NCI-H1092 treated with DMSO at 0.1 percent for 48 hours (cell line): ENCODE results near the gene SLC17A5.
A peak's percentile ranks its signal among the peaks of the same experiment; 100 is the strongest.
"Not testable (repeated sequence)": the region's sequence is repeated elsewhere in the genome, so short reads cannot be mapped to it uniquely, and the experiment has no call there.

Source experiments
- DNase-seq: peaks from one replicate; lab custom pipeline; 2025; lab: John Stamatoyannopoulos, UW

Gene SLC17A5

GRCh38 chr6:73653571-73654424 lies at the start of gene SLC17A5:
TSS of gene SLC17A5 (minus strand) at chr6:73653992. CDS start at chr6:73653886, 106 bp downstream.
- peak; percentile 89 for DNase-seq

GRCh38 chr6:73703466-73703865 lies 49.7 kb upstream of the SLC17A5 start:
- no peak for DNase-seq

- DNase-seq = no peak
Measured at GRCh38 chr6:73702444-73702843, 48.7 kb upstream of the SLC17A5 start.

GRCh38 chr6:73699676-73700459 lies 46.1 kb upstream of the SLC17A5 start:
- DNase-seq = no peak

GRCh38 chr6:73696966-73697655 lies 43.3 kb upstream of the SLC17A5 start:
- no peak for DNase-seq

GRCh38 chr6:73695619-73696421 lies 42.0 kb upstream of the SLC17A5 start, which contains the start of gene CD109:
TSS of gene CD109 (plus strand) at chr6:73696203. CDS start at chr6:73696216, 13 bp downstream.
- peak; percentile 16 for DNase-seq

GRCh38 chr6:73694711-73695411 lies 41.1 kb upstream of the SLC17A5 start:
- DNase-seq = no peak

GRCh38 chr6:73691512-73691911 lies 37.7 kb upstream of the SLC17A5 start:
- DNase-seq = no peak

GRCh38 chr6:73690056-73690455 lies 36.3 kb upstream of the SLC17A5 start:
- no peak for DNase-seq

- no peak for DNase-seq
Measured at GRCh38 chr6:73688351-73688750, 34.6 kb upstream of the SLC17A5 start.

- not testable (repeated sequence) for DNase-seq
Measured at GRCh38 chr6:73683574-73683973, 29.8 kb upstream of the SLC17A5 start.

GRCh38 chr6:73680289-73680918 lies 26.6 kb upstream of the SLC17A5 start:
- no peak for DNase-seq

- DNase-seq = not testable (repeated sequence)
Measured at GRCh38 chr6:73679846-73680245, 26.1 kb upstream of the SLC17A5 start.

- no peak for DNase-seq
Measured at GRCh38 chr6:73679009-73679408, 25.2 kb upstream of the SLC17A5 start.

- peak; percentile 42 for DNase-seq
Measured at GRCh38 chr6:73675466-73676098, 21.8 kb upstream of the SLC17A5 start.

- no peak for DNase-seq
Measured at GRCh38 chr6:73671911-73672685, 18.3 kb upstream of the SLC17A5 start.

GRCh38 chr6:73669005-73669404 lies 15.2 kb upstream of the SLC17A5 start:
- no peak for DNase-seq

- no peak for DNase-seq
Measured at GRCh38 chr6:73667798-73668197, 14.0 kb upstream of the SLC17A5 start.

- no peak for DNase-seq
Measured at GRCh38 chr6:73666393-73666792, 12.6 kb upstream of the SLC17A5 start.
